Mucosa of descending colon (tissue), 3 donors: ENCODE results near the gene PCSK7. TPM values are rescaled to one million over a fixed set of nuclear protein-coding genes. Genes with fewer than 3 reads are reported as not detected.

Source experiments
- ATAC-seq: fragments of 200-7000 bp; cut with Tn5 transposase; one replicate; pipeline ENCODE4 v1.9.1; 2020; ENCODE audit warnings: mild to moderate bottlenecking, moderate library complexity
- DNase-seq, 3 donors: peaks; one replicate each; pipeline ENCODE4 v3.0.0-alpha.2; 2020
- H3K36me3 ChIP-seq: fragments of 200-600 bp; one replicate; pipeline ENCODE4 v1.8.0; 2021; ENCODE audit warnings: low read depth, mild to moderate bottlenecking
- H3K4me1 ChIP-seq: fragments of 200-600 bp; one replicate; pipeline ENCODE4 v1.8.0; 2021; ENCODE audit warnings: low read depth, mild to moderate bottlenecking
- H3K4me3 ChIP-seq: fragments of 200-600 bp; one replicate; pipeline ENCODE4 v1.8.0; 2021; ENCODE audit warnings: mild to moderate bottlenecking
- H3K9me3 ChIP-seq: fragments of 200-600 bp; one replicate; pipeline ENCODE4 v1.8.0; 2021; ENCODE audit warnings: mild to moderate bottlenecking
- intact Hi-C, 2 donors: fragments of 100-400 bp; cut with DNase I in 1 of 2; cut with micrococcal nuclease in 1 of 2; formaldehyde crosslinking; loops; one replicate each; pipeline versions ENCODE4 v1.11.0 to v1.11.1; 2022; cut with DNase I, micrococcal nuclease
- total RNA-seq, 3 donors: library from RNA; stranded (reverse); fragmentation: NEBNext Ultra II Directional in 2 of 3; extraction: Animal tissue kit (Norgen Biotek cat#: 25700) in 2 of 3; gene quantifications; one replicate each; pipeline versions ENCODE4 v1.2.1 to v1.2.4, GENCODE V29; 2021 to 2023
- TF ChIP-seq, protein P1 (sequence below): fragments of 200-600 bp; IDR thresholded peaks from one replicate; pipeline ENCODE4 v1.8.0; 2022; ENCODE audit warnings: antibody characterized with exemption, mild to moderate bottlenecking
- donor health status: DM: no; HTN: no; CAD: no; lungs with moderate emphysema.
- donor health status: DM: no; HTN: no; CAD: no.
- donor health status: DM: no; HTN: yes; CAD: no.

The PCSK7 gene
- total RNA-seq, 3 donors from 2014 or later: 138 to 252 (median 181) TPM

DNA sequence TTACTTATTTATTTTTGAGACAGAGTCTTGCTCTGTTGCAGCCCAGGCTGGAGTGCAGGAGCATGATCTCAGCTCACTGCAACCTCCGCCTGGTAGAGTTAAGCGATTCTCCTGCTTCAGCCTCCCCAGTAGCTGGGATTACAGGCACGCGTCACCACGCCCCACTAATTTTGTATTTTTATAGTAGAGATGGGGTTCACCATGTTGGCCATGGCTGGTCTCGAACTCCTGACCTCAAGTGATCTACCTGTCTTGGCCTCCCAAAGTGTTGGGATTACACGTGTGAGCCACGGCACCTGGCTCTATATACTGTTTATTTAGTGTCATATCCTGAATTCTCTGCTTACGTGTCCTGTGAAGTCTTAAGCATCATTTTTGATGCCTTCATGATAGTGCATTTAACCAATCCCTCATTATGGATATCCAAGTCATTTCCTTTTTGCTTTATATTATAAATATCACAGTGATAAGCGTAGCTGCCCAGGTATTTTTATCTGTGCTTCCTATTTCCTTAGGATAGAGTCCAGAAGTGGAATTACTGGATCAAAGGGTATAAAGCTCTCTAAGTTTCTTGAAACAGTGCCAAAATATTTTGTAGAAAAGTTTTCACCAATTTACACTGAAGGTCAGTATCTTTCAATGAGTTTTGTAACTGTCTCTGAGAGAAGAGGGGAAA is 54.2 kb downstream of the PCSK7 start:
- TF ChIP-seq, protein P1, sequence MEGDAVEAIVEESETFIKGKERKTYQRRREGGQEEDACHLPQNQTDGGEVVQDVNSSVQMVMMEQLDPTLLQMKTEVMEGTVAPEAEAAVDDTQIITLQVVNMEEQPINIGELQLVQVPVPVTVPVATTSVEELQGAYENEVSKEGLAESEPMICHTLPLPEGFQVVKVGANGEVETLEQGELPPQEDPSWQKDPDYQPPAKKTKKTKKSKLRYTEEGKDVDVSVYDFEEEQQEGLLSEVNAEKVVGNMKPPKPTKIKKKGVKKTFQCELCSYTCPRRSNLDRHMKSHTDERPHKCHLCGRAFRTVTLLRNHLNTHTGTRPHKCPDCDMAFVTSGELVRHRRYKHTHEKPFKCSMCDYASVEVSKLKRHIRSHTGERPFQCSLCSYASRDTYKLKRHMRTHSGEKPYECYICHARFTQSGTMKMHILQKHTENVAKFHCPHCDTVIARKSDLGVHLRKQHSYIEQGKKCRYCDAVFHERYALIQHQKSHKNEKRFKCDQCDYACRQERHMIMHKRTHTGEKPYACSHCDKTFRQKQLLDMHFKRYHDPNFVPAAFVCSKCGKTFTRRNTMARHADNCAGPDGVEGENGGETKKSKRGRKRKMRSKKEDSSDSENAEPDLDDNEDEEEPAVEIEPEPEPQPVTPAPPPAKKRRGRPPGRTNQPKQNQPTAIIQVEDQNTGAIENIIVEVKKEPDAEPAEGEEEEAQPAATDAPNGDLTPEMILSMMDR: no peak
- DNase-seq (peak in 1 of 3 donors; percentile 22), ATAC-seq (peak; percentile 5)
- H3K9me3 ChIP-seq: no peaks in the 10 kb centered on the region
- H3K4me1 ChIP-seq: peaks cover 37% of the 10 kb centered on the region
- intact Hi-C loops: no loop called here
- H3K4me3 ChIP-seq: no peak overlapping the region
- H3K36me3 ChIP-seq: no peaks in the 10 kb centered on the region

DNA sequence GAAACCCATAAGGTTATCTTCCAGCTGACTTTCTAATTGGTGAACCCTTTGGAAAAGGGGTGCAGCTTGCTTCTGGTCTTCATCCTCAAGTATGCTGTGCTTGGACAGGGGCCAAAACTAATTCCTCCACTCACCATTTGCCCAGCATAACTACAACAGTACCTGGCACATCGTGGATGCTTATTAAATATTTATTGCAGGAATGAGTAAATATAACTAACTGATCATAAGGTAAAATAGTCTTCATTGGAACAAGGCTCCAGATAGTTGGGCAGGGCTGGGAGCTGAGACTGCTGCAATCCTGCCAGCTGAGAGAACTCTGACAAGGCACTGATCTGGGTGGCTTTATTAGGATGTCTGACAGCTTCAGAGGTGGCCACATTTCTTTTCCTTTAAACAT is 55.7 kb downstream of the PCSK7 start:
- no peaks in the 10 kb centered on the region for H3K9me3 ChIP-seq
- intact Hi-C loops: no loop called here
- no peaks in the 10 kb centered on the region for H3K36me3 ChIP-seq
- TF ChIP-seq, protein P1: no peak
- no peak overlapping the region for H3K4me3 ChIP-seq
- H3K4me1 ChIP-seq: peaks cover 31% of the 10 kb centered on the region
- ATAC-seq (no peak), DNase-seq (peak in 1 of 3 donors; percentile 4)

DNA sequence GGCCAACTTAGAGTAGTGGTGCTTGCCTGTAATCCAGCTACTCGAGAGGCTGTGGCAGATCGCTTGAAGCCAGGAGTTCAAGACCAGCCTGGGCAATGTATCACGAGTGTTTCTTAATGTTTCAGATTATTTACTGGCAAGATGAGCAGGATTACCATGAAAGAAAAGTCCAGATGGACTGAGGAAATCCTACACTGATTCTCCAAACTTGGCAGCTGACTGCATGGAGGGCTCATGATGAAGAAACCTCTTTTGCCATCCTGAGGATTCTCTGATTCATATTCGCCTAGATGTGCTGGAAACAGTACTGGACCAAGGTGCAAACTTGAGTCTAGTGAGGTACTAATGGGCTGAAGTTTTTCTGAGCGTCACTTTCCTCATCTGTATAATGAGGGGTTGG is 56.1 kb downstream of the PCSK7 start:
- H3K36me3 ChIP-seq: no peaks in the 10 kb centered on the region

DNA sequence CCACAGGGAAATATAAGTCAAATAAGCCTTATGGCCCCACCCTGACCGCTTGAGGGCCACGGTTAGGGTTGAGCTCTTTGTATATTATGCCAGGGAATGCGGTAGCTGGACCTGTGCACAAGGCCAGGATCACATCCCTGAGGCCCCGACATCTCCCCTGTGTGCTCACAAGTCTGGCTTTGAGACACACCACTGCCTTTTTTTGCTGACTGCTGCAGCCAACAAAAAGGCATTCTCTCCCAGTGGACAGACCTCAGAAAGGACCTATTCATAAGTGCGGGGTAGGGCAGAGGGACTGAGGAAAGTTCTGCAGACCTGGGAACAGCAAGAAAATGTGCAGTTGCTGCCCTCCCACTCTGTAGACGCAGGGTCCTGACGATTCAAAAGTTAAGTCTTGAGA is 56.8 kb downstream of the PCSK7 start:
- TF ChIP-seq, protein P1: no peak
- intact Hi-C loops: no loop called here
- H3K4me3 ChIP-seq: no peak overlapping the region
- peaks cover 20% of the 10 kb centered on the region for H3K4me1 ChIP-seq
- ATAC-seq (no peak), DNase-seq (no peak)
- H3K36me3 ChIP-seq: no peaks in the 10 kb centered on the region
- no peaks in the 10 kb centered on the region for H3K9me3 ChIP-seq

More for the DNA sequence above, 56.1 kb downstream of the PCSK7 start:
- TF ChIP-seq, protein P1: no peak
- intact Hi-C loops: no loop called here
- DNase-seq (no peak), ATAC-seq (no peak)
- Histone ChIP-seq H3K4me1 (peaks cover 26% of the 10 kb centered on the region), H3K4me3 (no peak overlapping the region), H3K9me3 (no peaks in the 10 kb centered on the region)

DNA sequence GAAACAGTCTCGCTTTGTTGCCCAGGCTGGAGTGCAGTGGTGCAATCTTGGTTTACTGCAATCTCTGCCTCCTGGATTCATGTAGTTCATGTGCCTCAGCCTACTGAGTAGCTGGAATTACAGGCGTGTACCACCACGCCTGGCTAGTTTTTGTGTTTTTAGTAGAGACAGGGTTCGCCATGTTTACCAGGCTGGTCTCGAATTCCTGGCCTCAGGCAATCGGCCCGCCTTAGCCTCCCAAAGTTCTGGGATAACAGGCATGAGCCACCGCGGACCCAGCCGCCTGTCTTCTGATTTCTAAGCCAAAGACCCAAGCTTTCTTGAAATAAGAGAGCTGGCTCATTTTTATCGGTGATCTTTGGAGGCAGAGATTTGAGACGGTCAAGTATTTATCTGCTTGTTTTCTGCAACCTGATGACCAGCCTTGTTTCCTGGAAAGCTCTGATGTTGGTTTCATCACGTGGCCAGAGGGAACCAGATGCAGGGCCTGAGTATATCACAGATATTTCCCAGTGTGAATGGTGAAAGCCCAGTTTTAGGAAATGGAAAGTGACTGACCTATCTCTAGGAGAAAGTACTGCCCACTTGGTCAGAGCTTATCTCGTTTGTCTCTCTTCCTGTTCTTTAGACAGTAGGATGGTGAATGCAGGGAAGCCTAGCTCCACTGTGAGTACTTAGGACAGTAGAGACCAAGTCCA is 59.0 kb downstream of the PCSK7 start:
- TF ChIP-seq, protein P1: no peak
- no peak for ATAC-seq
- H3K4me1 ChIP-seq: peaks cover 7% of the 10 kb centered on the region
- no peak overlapping the region for H3K4me3 ChIP-seq
- no peak for DNase-seq
- no peaks in the 10 kb centered on the region for H3K36me3 ChIP-seq
- H3K9me3 ChIP-seq: no peaks in the 10 kb centered on the region
- intact Hi-C loops: no loop called here
